ENCODE results near the gene FBXL7.

Gene FBXL7

DNA sequence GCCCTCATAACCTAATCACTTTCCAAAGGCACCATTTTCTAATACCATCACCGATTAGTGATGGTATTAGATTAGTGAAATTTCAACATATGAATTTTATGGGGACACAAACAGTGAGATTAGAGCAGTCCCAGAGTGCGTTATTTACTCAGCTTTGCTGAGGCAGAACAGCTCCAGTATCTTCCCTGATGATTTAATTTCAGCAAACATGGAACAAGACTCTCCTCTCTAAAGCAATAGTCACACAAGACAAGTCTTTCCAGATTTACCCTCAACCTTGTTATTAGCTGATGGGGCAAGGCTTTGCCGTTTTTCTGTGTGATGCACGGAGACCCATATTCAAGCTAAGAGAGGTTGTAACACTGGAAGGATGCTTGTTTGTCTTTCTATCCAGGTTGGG lies 333.4 kb downstream of the FBXL7 start:
- no peak overlapping the region for H2AFZ ChIP-seq (ENCODE audit: low read depth, low read length)
- no peaks in the 10 kb centered on the region for H3K4me1 ChIP-seq (ENCODE audit: insufficient read depth, low read length)
- no peaks in the 10 kb centered on the region for H4K20me1 ChIP-seq (ENCODE audit: insufficient read depth, low read length)
- no peak overlapping the region for H3K9ac ChIP-seq (ENCODE audit: low read depth, low read length)
- H3K36me3 ChIP-seq (ENCODE audit: insufficient read depth, low read length) = no peaks in the 10 kb centered on the region
- H3K9me3 ChIP-seq (ENCODE audit: insufficient read depth, low read length, severe bottlenecking) = no peaks in the 10 kb centered on the region
- H3K4me2 ChIP-seq (ENCODE audit: insufficient read depth, low read length) = no peak overlapping the region
- TF ChIP-seq EZH2 (IDR thresholded peaks at IDR 0.05; ENCODE audit: borderline replicate concordance, low read depth, low read length, severe bottlenecking) = no peak
- TF ChIP-seq, protein P1, sequence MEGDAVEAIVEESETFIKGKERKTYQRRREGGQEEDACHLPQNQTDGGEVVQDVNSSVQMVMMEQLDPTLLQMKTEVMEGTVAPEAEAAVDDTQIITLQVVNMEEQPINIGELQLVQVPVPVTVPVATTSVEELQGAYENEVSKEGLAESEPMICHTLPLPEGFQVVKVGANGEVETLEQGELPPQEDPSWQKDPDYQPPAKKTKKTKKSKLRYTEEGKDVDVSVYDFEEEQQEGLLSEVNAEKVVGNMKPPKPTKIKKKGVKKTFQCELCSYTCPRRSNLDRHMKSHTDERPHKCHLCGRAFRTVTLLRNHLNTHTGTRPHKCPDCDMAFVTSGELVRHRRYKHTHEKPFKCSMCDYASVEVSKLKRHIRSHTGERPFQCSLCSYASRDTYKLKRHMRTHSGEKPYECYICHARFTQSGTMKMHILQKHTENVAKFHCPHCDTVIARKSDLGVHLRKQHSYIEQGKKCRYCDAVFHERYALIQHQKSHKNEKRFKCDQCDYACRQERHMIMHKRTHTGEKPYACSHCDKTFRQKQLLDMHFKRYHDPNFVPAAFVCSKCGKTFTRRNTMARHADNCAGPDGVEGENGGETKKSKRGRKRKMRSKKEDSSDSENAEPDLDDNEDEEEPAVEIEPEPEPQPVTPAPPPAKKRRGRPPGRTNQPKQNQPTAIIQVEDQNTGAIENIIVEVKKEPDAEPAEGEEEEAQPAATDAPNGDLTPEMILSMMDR (IDR thresholded peaks at IDR 0.05; ENCODE audit: borderline replicate concordance, extremely low read depth, low read length, poor library complexity, severe bottlenecking) = no peak
- no peaks in the 10 kb centered on the region for H3K27me3 ChIP-seq (ENCODE audit: insufficient read depth, low read length, poor library complexity)
- DNase-seq (no peak), ATAC-seq (ENCODE audit: insufficient read depth, low read depth) (no peak)
- no peak overlapping the region for H3K4me3 ChIP-seq (ENCODE audit: low read depth in 1 of 2, low read length in 2 of 2)
- no peak overlapping the region for H3K27ac ChIP-seq (ENCODE audit: low read length)
- no peaks in the 10 kb centered on the region for H3K79me2 ChIP-seq (ENCODE audit: insufficient read depth, low read length)

DNA sequence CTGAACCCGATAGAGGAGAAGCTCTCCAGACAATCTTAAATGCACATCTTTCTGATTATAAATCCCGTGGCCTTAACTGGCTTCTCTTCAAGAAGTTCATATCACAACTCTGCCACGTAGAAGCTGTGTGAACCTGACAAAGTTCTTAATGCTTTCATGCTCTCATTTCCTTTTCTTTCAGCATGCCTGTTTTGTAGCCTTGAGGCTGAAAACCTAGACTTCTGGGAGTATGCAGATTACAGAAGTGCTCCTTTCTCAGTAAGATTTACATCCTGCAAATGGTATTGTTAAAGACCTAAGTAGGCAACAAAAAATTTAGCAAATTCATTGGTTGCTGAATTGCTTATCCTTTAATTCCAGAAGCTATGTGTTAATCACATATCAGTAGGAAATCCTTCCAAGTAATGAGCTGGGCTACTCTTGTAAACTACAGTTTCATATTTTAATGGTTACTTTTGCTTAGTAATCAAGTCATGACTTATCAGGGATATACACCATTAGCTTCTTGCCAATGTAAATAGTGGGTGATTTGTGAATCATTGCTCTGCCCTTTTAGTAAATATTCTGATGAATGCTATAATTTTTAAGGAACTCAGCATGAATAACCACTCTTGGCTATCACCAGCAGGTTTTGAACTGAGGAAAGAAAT lies 334.7 kb downstream of the FBXL7 start:
- no peak overlapping the region for H3K4me2 ChIP-seq (ENCODE audit: insufficient read depth, low read length)
- H3K4me3 ChIP-seq (ENCODE audit: low read depth in 1 of 2, low read length in 2 of 2) = no peak overlapping the region
- H4K20me1 ChIP-seq (ENCODE audit: insufficient read depth, low read length) = no peaks in the 10 kb centered on the region
- H3K9ac ChIP-seq (ENCODE audit: low read depth, low read length) = no peak overlapping the region
- no peaks in the 10 kb centered on the region for H3K4me1 ChIP-seq (ENCODE audit: insufficient read depth, low read length)
- no peak overlapping the region for H2AFZ ChIP-seq (ENCODE audit: low read depth, low read length)
- ATAC-seq (ENCODE audit: insufficient read depth, low read depth) (no peak), DNase-seq (no peak)
- no peaks in the 10 kb centered on the region for H3K9me3 ChIP-seq (ENCODE audit: insufficient read depth, low read length, severe bottlenecking)
- no peaks in the 10 kb centered on the region for H3K27me3 ChIP-seq (ENCODE audit: insufficient read depth, low read length, poor library complexity)
- no peaks in the 10 kb centered on the region for H3K36me3 ChIP-seq (ENCODE audit: insufficient read depth, low read length)
- H3K27ac ChIP-seq (ENCODE audit: low read length) = no peak overlapping the region
- no peaks in the 10 kb centered on the region for H3K79me2 ChIP-seq (ENCODE audit: insufficient read depth, low read length)
- TF ChIP-seq EZH2 (IDR thresholded peaks at IDR 0.05; ENCODE audit: borderline replicate concordance, low read depth, low read length, severe bottlenecking) = no peak
- TF ChIP-seq, protein P1 (IDR thresholded peaks at IDR 0.05; ENCODE audit: borderline replicate concordance, extremely low read depth, low read length, poor library complexity, severe bottlenecking) = no peak

DNA sequence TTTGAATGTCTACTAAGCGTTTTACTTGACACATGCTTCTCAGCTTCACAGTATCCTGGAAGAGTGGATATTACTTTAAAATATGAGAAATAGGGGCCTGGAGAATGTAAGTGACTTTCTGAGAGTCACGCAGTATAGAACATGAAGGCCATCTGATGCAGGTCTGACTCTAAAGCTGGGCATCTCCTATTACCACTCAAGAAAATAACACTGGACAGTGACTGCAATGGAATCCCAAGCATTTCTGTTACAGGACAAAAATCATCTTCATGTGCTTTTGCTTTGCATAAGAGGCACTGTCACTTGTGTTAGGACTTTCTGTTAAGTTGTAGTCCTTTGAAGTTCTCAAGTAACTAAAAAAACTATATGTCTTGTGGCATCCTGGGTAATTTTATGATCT lies 335.5 kb downstream of the FBXL7 start:
- Histone ChIP-seq H3K4me1 (ENCODE audit: insufficient read depth, low read length) (no peaks in the 10 kb centered on the region), H3K4me3 (ENCODE audit: low read depth in 1 of 2, low read length in 2 of 2) (no peak overlapping the region), H3K79me2 (ENCODE audit: insufficient read depth, low read length) (no peaks in the 10 kb centered on the region), H3K9ac (ENCODE audit: low read depth, low read length) (no peak overlapping the region), H2AFZ (ENCODE audit: low read depth, low read length) (no peak overlapping the region), H3K9me3 (ENCODE audit: insufficient read depth, low read length, severe bottlenecking) (no peaks in the 10 kb centered on the region), H3K4me2 (ENCODE audit: insufficient read depth, low read length) (no peak overlapping the region), H4K20me1 (ENCODE audit: insufficient read depth, low read length) (no peaks in the 10 kb centered on the region), H3K27me3 (ENCODE audit: insufficient read depth, low read length, poor library complexity) (no peaks in the 10 kb centered on the region), H3K27ac (ENCODE audit: low read length) (no peak overlapping the region), H3K36me3 (ENCODE audit: insufficient read depth, low read length) (no peaks in the 10 kb centered on the region)
- no peak for ATAC-seq (ENCODE audit: insufficient read depth, low read depth)
- TF ChIP-seq, protein P1 (IDR thresholded peaks at IDR 0.05; ENCODE audit: borderline replicate concordance, extremely low read depth, low read length, poor library complexity, severe bottlenecking) = no peak
- no peak for TF ChIP-seq EZH2 (IDR thresholded peaks at IDR 0.05; ENCODE audit: borderline replicate concordance, low read depth, low read length, severe bottlenecking)
- DNase-seq = no peak

All from DND-41 (cell line).